RWPE2 (cell line): ENCODE measurements around the gene ATP2B3.

Experiments
- ATAC-seq: fragments of 200-7000 bp; cut with Tn5 transposase; 3 replicates; pipeline ENCODE4 v1.9.1; 2021; ENCODE audit warnings: low read depth
- DNase-seq: peaks from one replicate; pipeline ENCODE4 v3.0.0-alpha.2; 2020; ENCODE audit warnings: low spot score
- H3K27ac ChIP-seq: fragments of 450-650 bp; 2 replicates; pipeline ENCODE4 v1.5.1; 2017; ENCODE audit warnings: mild to moderate bottlenecking; ENCODE audit not compliant: poor library complexity, severe bottlenecking
- H3K27me3 ChIP-seq: fragments of 250-450 bp; sonication (Bioruptor Pico); 2 replicates; pipeline ENCODE4 v1.5.1; 2021; ENCODE audit warnings: mild to moderate bottlenecking, moderate library complexity; ENCODE audit not compliant: insufficient read depth, poor library complexity, severe bottlenecking
- H3K36me3 ChIP-seq: fragments of 250-450 bp; sonication (Bioruptor Pico); 2 replicates; pipeline ENCODE4 v1.5.1; 2020; ENCODE audit warnings: low read depth, mild to moderate bottlenecking, moderate library complexity
- H3K4me1 ChIP-seq: fragments of 250-450 bp; sonication (Bioruptor Pico); 2 replicates; pipeline ENCODE4 v1.5.1; 2021; ENCODE audit warnings: mild to moderate bottlenecking, moderate library complexity; ENCODE audit not compliant: insufficient read depth, poor library complexity, severe bottlenecking
- H3K4me3 ChIP-seq: fragments of 250-450 bp; sonication (Bioruptor Pico); 2 replicates; pipeline ENCODE4 v1.5.1; 2021; ENCODE audit warnings: mild to moderate bottlenecking, moderate library complexity; ENCODE audit not compliant: severe bottlenecking
- H3K9me3 ChIP-seq: fragments of 250-450 bp; sonication (Bioruptor Pico); 2 replicates; pipeline ENCODE4 v1.5.1; 2021; ENCODE audit warnings: mild to moderate bottlenecking, moderate library complexity; ENCODE audit not compliant: severe bottlenecking
- TF ChIP-seq, protein P1 (sequence below): fragments of 450-650 bp; IDR thresholded peaks from one replicate; pipeline ENCODE4 v1.5.1; 2017; ENCODE audit warnings: mild to moderate bottlenecking, moderate library complexity; ENCODE audit not compliant: poor library complexity, severe bottlenecking

ATP2B3 gene

DNA sequence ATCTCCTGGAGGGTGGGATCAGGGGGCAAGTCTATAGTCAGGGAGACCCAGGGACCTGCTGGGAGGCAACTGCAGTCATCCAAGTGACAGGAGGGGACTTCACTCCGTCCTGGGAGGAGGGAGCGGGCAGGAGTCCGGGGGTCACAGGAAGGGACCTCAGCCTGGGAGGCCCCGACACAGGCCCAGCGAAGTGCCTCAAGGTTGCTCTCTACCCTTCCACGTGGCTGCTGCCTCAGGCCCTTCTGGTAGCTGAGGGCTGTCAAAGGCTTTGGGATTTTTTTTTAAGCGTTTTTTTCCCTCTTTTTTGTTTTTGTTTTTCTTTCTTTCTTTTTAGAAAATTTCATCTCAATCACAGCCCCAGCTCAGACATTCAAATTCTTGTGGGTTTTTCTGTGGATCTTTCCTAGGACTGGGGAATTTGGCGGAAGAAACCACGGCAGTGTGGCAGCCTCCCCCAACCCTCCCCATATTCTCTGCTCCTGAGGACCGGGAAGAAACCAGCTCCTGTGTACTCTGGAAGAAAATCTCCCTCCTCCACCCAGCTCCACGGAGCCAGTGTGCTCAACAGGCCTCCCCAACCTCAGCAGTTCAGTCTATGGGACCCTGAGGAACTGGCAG lies 45.7 kb upstream of the ATP2B3 start:
- DNase-seq (no peak), ATAC-seq (no peak)
- Histone ChIP-seq H3K9me3 (no peaks in the 10 kb centered on the region), H3K4me3 (no peak overlapping the region), H3K27me3 (no peaks in the 10 kb centered on the region), H3K27ac (no peak overlapping the region), H3K4me1 (no peaks in the 10 kb centered on the region), H3K36me3 (no peaks in the 10 kb centered on the region)
- TF ChIP-seq, protein P1, sequence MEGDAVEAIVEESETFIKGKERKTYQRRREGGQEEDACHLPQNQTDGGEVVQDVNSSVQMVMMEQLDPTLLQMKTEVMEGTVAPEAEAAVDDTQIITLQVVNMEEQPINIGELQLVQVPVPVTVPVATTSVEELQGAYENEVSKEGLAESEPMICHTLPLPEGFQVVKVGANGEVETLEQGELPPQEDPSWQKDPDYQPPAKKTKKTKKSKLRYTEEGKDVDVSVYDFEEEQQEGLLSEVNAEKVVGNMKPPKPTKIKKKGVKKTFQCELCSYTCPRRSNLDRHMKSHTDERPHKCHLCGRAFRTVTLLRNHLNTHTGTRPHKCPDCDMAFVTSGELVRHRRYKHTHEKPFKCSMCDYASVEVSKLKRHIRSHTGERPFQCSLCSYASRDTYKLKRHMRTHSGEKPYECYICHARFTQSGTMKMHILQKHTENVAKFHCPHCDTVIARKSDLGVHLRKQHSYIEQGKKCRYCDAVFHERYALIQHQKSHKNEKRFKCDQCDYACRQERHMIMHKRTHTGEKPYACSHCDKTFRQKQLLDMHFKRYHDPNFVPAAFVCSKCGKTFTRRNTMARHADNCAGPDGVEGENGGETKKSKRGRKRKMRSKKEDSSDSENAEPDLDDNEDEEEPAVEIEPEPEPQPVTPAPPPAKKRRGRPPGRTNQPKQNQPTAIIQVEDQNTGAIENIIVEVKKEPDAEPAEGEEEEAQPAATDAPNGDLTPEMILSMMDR, result no peak

DNA sequence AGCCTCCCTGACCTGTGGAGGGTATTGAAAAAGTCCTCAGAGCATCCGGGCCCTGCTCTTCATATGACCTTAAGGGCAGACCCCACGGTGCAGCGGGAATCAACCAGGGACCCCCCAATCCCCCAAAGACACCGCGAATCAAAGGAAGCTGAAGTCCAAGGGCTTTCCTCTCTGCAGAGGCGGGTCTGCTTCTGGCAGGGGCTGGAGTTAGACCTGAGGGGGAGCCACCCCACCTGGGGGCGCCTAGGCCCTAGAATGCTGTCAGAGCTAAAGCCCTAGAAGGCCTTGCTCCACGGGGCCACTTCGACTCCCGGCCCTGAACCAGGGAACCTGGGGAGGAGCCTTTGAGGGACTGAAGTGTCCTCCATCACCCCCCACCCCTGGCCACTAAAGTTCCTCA lies 44.3 kb upstream of the ATP2B3 start:
- no peak overlapping the region for H3K27ac ChIP-seq
- no peak for DNase-seq
- TF ChIP-seq, protein P1, result no peak
- H3K27me3 ChIP-seq, result no peaks in the 10 kb centered on the region
- ATAC-seq, result no peak
- no peaks in the 10 kb centered on the region for H3K9me3 ChIP-seq
- H3K4me3 ChIP-seq, result no peak overlapping the region
- H3K4me1 ChIP-seq, result no peaks in the 10 kb centered on the region
- H3K36me3 ChIP-seq, result no peaks in the 10 kb centered on the region

DNA sequence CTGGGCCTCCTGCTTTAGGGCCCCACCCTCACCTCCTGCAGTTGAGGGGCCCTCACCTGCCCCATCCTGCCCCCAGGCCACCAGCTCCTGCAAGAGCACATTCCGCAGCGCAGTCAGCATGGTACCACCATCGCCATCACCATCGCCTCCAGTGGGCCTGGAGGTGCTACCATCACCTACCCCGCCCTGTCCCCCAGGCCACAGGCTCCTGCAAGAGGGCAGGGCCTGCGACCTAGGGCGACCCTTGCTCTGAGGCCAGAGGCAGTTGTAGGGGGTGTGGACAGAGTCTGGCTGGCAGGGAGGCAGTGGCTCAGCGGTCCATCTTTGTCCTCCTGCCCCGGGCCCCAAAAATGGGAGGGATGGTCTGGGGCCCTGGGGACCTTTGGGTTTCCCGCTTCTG lies 43.2 kb upstream of the ATP2B3 start:
- Histone ChIP-seq H3K27me3 (no peaks in the 10 kb centered on the region), H3K4me1 (no peaks in the 10 kb centered on the region), H3K9me3 (no peaks in the 10 kb centered on the region), H3K27ac (no peak overlapping the region), H3K4me3 (no peak overlapping the region), H3K36me3 (no peaks in the 10 kb centered on the region)
- TF ChIP-seq, protein P1, result no peak
- DNase-seq (no peak), ATAC-seq (no peak)

DNA sequence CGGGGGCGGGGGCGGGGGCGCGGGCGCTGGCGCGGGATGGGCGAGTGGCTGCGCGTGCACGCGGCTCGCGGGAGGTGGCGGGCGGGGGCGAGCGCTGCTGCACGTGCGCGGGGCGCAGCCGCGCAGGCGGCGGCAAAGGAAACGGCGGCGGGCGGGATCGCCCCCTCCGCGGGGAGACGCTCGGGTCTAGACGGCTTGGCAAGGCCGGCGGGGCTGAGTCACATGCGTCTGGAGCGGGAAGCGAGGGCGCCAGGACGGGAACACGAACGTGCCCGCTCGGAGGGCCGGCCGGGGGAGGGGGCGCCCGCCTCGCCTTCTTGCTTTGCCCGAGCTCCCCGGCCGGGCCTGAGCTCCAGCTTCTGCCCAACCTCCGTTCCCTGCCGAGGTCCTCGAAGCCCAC lies 42.7 kb upstream of the ATP2B3 start:
- no peak overlapping the region for H3K27ac ChIP-seq
- H3K27me3 ChIP-seq, result no peaks in the 10 kb centered on the region
- ATAC-seq (no peak), DNase-seq (no peak)
- no peaks in the 10 kb centered on the region for H3K36me3 ChIP-seq
- H3K9me3 ChIP-seq, result no peaks in the 10 kb centered on the region
- no peak overlapping the region for H3K4me3 ChIP-seq
- H3K4me1 ChIP-seq, result no peaks in the 10 kb centered on the region
- TF ChIP-seq, protein P1, result no peak

DNA sequence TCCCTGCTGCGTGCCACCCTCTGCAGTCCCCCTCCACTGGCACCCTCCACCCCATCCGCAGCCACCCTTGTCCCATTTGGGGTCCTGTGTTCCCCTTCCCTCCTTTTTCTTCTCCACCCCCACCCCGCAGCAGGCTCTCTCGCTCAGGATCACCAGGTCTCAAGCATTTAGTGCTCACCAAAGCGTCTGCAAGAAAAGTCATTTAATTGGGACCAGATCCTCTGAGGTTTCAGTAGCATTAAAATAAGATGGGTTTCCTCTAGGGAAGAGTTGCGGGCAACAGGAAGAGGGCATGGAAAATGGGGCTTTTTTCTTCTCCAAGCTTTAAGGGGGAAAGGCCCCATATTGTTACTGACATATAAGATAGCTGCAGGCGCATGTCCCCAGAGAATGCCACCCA lies 42.2 kb upstream of the ATP2B3 start:
- H3K27ac ChIP-seq, result no peak overlapping the region
- no peak overlapping the region for H3K4me3 ChIP-seq
- no peaks in the 10 kb centered on the region for H3K4me1 ChIP-seq
- TF ChIP-seq, protein P1, result no peak
- ATAC-seq, result no peak
- H3K9me3 ChIP-seq, result no peaks in the 10 kb centered on the region
- DNase-seq, result no peak
- H3K36me3 ChIP-seq, result no peaks in the 10 kb centered on the region
- H3K27me3 ChIP-seq, result no peaks in the 10 kb centered on the region
